GM21825 (cell line): ENCODE measurements around the gene ZBTB11.
"Not testable (repeated sequence)": the region's sequence is repeated elsewhere in the genome, so short reads cannot be mapped to it uniquely, and the experiment has no call there.

Source experiments
- ATAC-seq: cut with Tn5 transposase; IDR thresholded peaks from one replicate; pipeline ENCODE4 v1.9.1; 2021; ENCODE audit warnings: mild to moderate bottlenecking, moderate library complexity; ENCODE audit not compliant: unreplicated experiment

ZBTB11 gene

GRCh38 chr3:101691685-101692671, 15.0 kb upstream of the ZBTB11 start:
- not testable (repeated sequence) for ATAC-seq

GRCh38 chr3:101690972-101691371, 14.0 kb upstream of the ZBTB11 start:
- ATAC-seq = peak; percentile 47

GRCh38 chr3:101689286-101689685, 12.4 kb upstream of the ZBTB11 start:
- ATAC-seq = no peak

GRCh38 chr3:101687142-101687931, 10.4 kb upstream of the ZBTB11 start:
- ATAC-seq = no peak

- no peak for ATAC-seq
These were observed 9.0 kb upstream of the ZBTB11 start for GRCh38 chr3:101685870-101686307.

- ATAC-seq = no peak
These were observed 8.1 kb upstream of the ZBTB11 start for GRCh38 chr3:101685050-101685400.

- ATAC-seq = no peak
These were observed 3.5 kb upstream of the ZBTB11 start for GRCh38 chr3:101680466-101680865.

GRCh38 chr3:101678837-101679236, 1.9 kb upstream of the ZBTB11 start:
- ATAC-seq = not testable (repeated sequence)

- ATAC-seq = no peak
These were observed 729 bp upstream of the ZBTB11 start for GRCh38 chr3:101677436-101678286.

- ATAC-seq = peak; percentile 86
These were observed 642 bp downstream of the ZBTB11 start for GRCh38 chr3:101676216-101676764.

GRCh38 chr3:101675709-101676215, 1.2 kb downstream of the ZBTB11 start:
- ATAC-seq = no peak

- ATAC-seq = no peak
These were observed 2.4 kb downstream of the ZBTB11 start for GRCh38 chr3:101674518-101674917.

GRCh38 chr3:101673953-101674352, 3.0 kb downstream of the ZBTB11 start:
- ATAC-seq = no peak

- ATAC-seq = no peak
These were observed 5.9 kb downstream of the ZBTB11 start for GRCh38 chr3:101671014-101671413.

- no peak for ATAC-seq
These were observed 9.1 kb downstream of the ZBTB11 start for GRCh38 chr3:101667844-101668243.

- no peak for ATAC-seq
These were observed 9.6 kb downstream of the ZBTB11 start for GRCh38 chr3:101667331-101667730.

GRCh38 chr3:101665851-101666250, 11.1 kb downstream of the ZBTB11 start:
- ATAC-seq = peak; percentile 57

- no peak for ATAC-seq
These were observed 11.6 kb downstream of the ZBTB11 start for GRCh38 chr3:101665357-101665756.

GRCh38 chr3:101660714-101661113, 16.2 kb downstream of the ZBTB11 start:
- no peak for ATAC-seq

GRCh38 chr3:101656651-101657050, 20.3 kb downstream of the ZBTB11 start:
- no peak for ATAC-seq
